H9 (cell line): Measurements from ENCODE around the gene PHLDB1. TPM values are rescaled to one million over a fixed set of nuclear protein-coding genes. Genes with fewer than 3 reads are reported as not detected.

Source experiments
- DNase-seq: peaks from one replicate; pipeline ENCODE4 v3.0.0-alpha.2; 2017
- H2AFZ ChIP-seq: one replicate; pipeline ENCODE4 v1.6.1; 2013; ENCODE audit warnings: mild to moderate bottlenecking, low read length, control low read depth, moderate library complexity
- H2AK5ac ChIP-seq: 2 replicates; pipeline ENCODE4 v1.6.1; 2013; ENCODE audit warnings: low read length, control low read depth, mixed read lengths; ENCODE audit not compliant: insufficient read length
- H2BK120ac ChIP-seq: one replicate; pipeline ENCODE4 v1.6.1; 2013; ENCODE audit warnings: low read depth, mild to moderate bottlenecking, low read length, control low read depth, inconsistent platforms; ENCODE audit not compliant: poor library complexity, severe bottlenecking
- H2BK12ac ChIP-seq: 2 replicates; pipeline ENCODE4 v1.6.1; 2013; ENCODE audit warnings: low read length, control low read depth, mixed read lengths, low read depth; ENCODE audit not compliant: insufficient read length
- H2BK15ac ChIP-seq: 2 replicates; pipeline ENCODE4 v1.6.1; 2013; ENCODE audit warnings: low read depth, low read length, control low read depth
- H2BK20ac ChIP-seq: one replicate; pipeline ENCODE4 v1.6.1; 2013; ENCODE audit warnings: low read depth, mild to moderate bottlenecking, low read length, control low read depth, inconsistent platforms; ENCODE audit not compliant: poor library complexity, severe bottlenecking
- H2BK5ac ChIP-seq: 2 replicates; pipeline ENCODE4 v1.6.1; 2013; ENCODE audit warnings: low read length, control low read depth, mixed read lengths; ENCODE audit not compliant: insufficient read length
- H3K14ac ChIP-seq: 2 replicates; pipeline ENCODE4 v1.6.1; 2013; ENCODE audit warnings: low read length, control low read depth; ENCODE audit not compliant: insufficient read depth
- H3K18ac ChIP-seq: 2 replicates; pipeline ENCODE4 v1.6.1; 2013; ENCODE audit warnings: low read depth, mild to moderate bottlenecking, mixed read lengths, low read length, control low read depth; ENCODE audit not compliant: insufficient read length
- H3K23ac ChIP-seq: 2 replicates; pipeline ENCODE4 v1.6.1; 2013; ENCODE audit warnings: low read length, control low read depth, mixed read lengths, low read depth; ENCODE audit not compliant: insufficient read length
- H3K23me2 ChIP-seq: 2 replicates; pipeline ENCODE4 v1.6.1; 2013; ENCODE audit warnings: low read depth, mild to moderate bottlenecking, mixed read lengths, low read length, control low read depth; ENCODE audit not compliant: insufficient read length, poor library complexity, severe bottlenecking
- H3K27ac ChIP-seq: 2 replicates; pipeline ENCODE4 v1.5.1; 2013; ENCODE audit warnings: low read length, control low read depth, mixed read lengths, low read depth; ENCODE audit not compliant: insufficient read length
- H3K27me3 ChIP-seq: 2 replicates; pipeline ENCODE4 v1.6.1; 2013; ENCODE audit warnings: low read length, control low read depth, inconsistent platforms; ENCODE audit not compliant: insufficient read depth
- H3K4ac ChIP-seq: 2 replicates; pipeline ENCODE4 v1.6.1; 2013; ENCODE audit warnings: low read depth, mild to moderate bottlenecking, control low read depth, inconsistent platforms, low read length, moderate library complexity
- H3K4me1 ChIP-seq: 2 replicates; pipeline ENCODE4 v1.6.1; 2013; ENCODE audit warnings: low read length, control low read depth, inconsistent platforms; ENCODE audit not compliant: insufficient read depth
- H3K4me2 ChIP-seq: 2 replicates; pipeline ENCODE4 v1.6.1; 2013; ENCODE audit warnings: low read length, control low read depth, mixed read lengths; ENCODE audit not compliant: insufficient read length, insufficient read depth
- H3K56ac ChIP-seq: 2 replicates; pipeline ENCODE4 v1.6.1; 2013; ENCODE audit warnings: low read depth, mild to moderate bottlenecking, mixed read lengths, low read length, control low read depth; ENCODE audit not compliant: insufficient read length
- H3K79me1 ChIP-seq: 2 replicates; pipeline ENCODE4 v1.6.1; 2013; ENCODE audit warnings: low read depth, mild to moderate bottlenecking, moderate library complexity, low read length, control low read depth, inconsistent platforms; ENCODE audit not compliant: insufficient read depth, poor library complexity, severe bottlenecking
- H3K79me2 ChIP-seq: 2 replicates; pipeline ENCODE4 v1.6.1; 2013; ENCODE audit warnings: low read length, control low read depth, inconsistent platforms; ENCODE audit not compliant: insufficient read depth
- H3K9ac ChIP-seq: 2 replicates; pipeline ENCODE4 v1.6.1; 2013; ENCODE audit warnings: low read length, control low read depth, mixed read lengths; ENCODE audit not compliant: insufficient read length; ENCODE audit errors: extremely low read depth
- H3K9me3 ChIP-seq: one replicate; pipeline ENCODE4 v1.6.1; 2013; ENCODE audit warnings: low read depth, low read length, inconsistent platforms; ENCODE audit not compliant: control insufficient read depth
- H3T11ph ChIP-seq: one replicate; pipeline ENCODE4 v1.6.1; 2013; ENCODE audit warnings: mild to moderate bottlenecking, low read length, control low read depth, inconsistent platforms
- H4K20me1 ChIP-seq: one replicate; pipeline ENCODE4 v1.6.1; 2013; ENCODE audit not compliant: control insufficient read depth, insufficient read length, insufficient read depth
- H4K5ac ChIP-seq: 2 replicates; pipeline ENCODE4 v1.6.1; 2013; ENCODE audit warnings: low read depth, mild to moderate bottlenecking, mixed read lengths, low read length, control low read depth; ENCODE audit not compliant: insufficient read length
- H4K8ac ChIP-seq: replicated peaks from 2 replicates; pipeline ENCODE4 v1.6.1; 2013; ENCODE audit warnings: low read length, control low read depth, mixed read lengths, low read depth; ENCODE audit not compliant: insufficient read length
- H4K91ac ChIP-seq: 2 replicates; pipeline ENCODE4 v1.6.1; 2013; ENCODE audit warnings: low read depth, mild to moderate bottlenecking, moderate library complexity, mixed read lengths, low read length, control low read depth; ENCODE audit not compliant: insufficient read length
- H3K27ac Mint-ChIP-seq, 3 experiments: 2 replicates in 2 of 3; 3 replicates in 1 of 3; pipeline ENCODE4 v1.8.0; 2020 to 2021; ENCODE audit warnings: mixed read lengths in 3 of 3, mild to moderate bottlenecking in 1 of 3, moderate library complexity in 1 of 3
- H3K27me3 Mint-ChIP-seq: 2 replicates; pipeline ENCODE4 v1.8.0; 2021; ENCODE audit warnings: low read depth, mild to moderate bottlenecking, moderate library complexity, mixed read lengths
- H3K36me3 Mint-ChIP-seq, 3 experiments: 2 replicates in 2 of 3; 3 replicates in 1 of 3; pipeline ENCODE4 v1.8.0; 2020 to 2021; ENCODE audit warnings: low read depth in 3 of 3, mixed read lengths in 3 of 3; ENCODE audit not compliant: insufficient read depth in 1 of 3
- H3K4me1 Mint-ChIP-seq, 2 experiments: 2 replicates each; pipeline ENCODE4 v1.8.0; 2020; ENCODE audit warnings: mixed read lengths in 2 of 2
- H3K4me3 Mint-ChIP-seq, 2 experiments: 2 replicates in 1 of 2; 3 replicates in 1 of 2; pipeline ENCODE4 v1.8.0; 2020 to 2021; ENCODE audit warnings: mild to moderate bottlenecking in 2 of 2, mixed read lengths in 2 of 2, moderate library complexity in 1 of 2
- H3K9me3 Mint-ChIP-seq, 2 experiments: 2 replicates in 1 of 2; 3 replicates in 1 of 2; pipeline ENCODE4 v1.8.0; 2020; ENCODE audit warnings: mild to moderate bottlenecking in 2 of 2, mixed read lengths in 2 of 2, moderate library complexity in 1 of 2
- WGBS: extraction: QIAGEN DNeasy Blood & Tissue Kit; methylation state at CpG from one replicate; pipeline ENCODE4 v1.1.7; 2013; ENCODE audit warnings: missing lambda C conversion rate, low lambda C conversion rate, mixed read lengths; ENCODE audit not compliant: insufficient read length; ENCODE audit errors: extremely low coverage; 5-methylcytosine and 5-hydroxymethylcytosine counted together
- total RNA-seq: library from RNA; stranded (reverse); gene quantifications from 2 replicates; pipeline ENCODE4 v1.2.1, GENCODE V29; 2021
- TF ChIP-seq, protein P1 (sequence below): fragments of 200-600 bp; sonication (generic); conservative IDR thresholded peaks from 3 replicates; pipeline ENCODE4 v1.8.0; 2021; ENCODE audit warnings: antibody characterized with exemption, mild to moderate bottlenecking

Gene PHLDB1
- total RNA-seq, 1 experiment from 2014 or later: 56.0 TPM

DNA sequence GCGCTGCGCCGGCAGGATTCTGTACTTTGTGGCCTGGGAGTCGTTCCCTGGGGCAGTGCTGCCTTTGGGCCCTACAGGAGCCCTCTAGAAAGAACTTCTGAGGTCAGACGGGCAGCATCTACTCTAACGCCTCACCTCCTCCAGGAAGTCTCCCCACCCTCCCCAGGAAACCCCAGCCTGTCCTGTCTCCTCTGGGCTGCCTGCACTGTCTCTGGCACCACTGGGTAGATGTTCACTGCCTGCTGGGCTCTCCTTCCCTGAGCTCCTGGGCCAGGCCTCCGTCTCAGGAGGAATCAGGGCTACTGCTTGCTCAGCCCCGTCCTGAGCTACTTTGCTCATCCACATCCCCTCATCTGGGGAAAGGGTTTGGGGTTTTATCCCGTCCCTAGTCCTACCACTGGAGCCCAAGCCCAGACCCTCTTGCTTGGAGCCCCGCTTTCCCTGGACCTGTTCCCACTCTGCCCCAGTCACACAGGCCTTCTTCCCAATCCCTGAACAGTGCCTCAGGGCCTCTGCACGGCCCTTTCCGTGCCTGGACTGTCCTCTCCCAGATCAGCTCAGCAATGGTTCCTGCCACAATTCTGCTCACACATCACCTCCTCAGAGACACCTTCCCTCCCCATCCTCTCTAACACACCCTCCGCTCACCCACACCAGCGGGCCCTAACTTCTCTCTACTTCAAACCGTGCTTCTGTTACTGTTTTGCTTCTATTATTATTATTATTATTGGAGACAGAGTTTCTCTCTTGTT is 83.3 kb downstream of the PHLDB1 start:
- peaks cover 0 to 4% (median 0%) of the 10 kb centered on the region in 3 experiments; a peak in 2 of 7 replicates for H3K36me3 Mint-ChIP-seq
- H3K4me1 ChIP-seq: peaks cover 3% of the 10 kb centered on the region; the same call in 1 of the 2 replicates
- no peak overlapping the region for H3K18ac ChIP-seq
- H2AK5ac ChIP-seq: no peak overlapping the region
- H4K91ac ChIP-seq: no peak overlapping the region
- peak overlapping the region in 2 of 3 experiments; percentile 85 to 93; a peak in 5 of 7 replicates for H3K27ac Mint-ChIP-seq
- no peak overlapping the region for H2BK20ac ChIP-seq
- no peaks in the 10 kb centered on the region; the same call in 1 of the 2 replicates for H3K27me3 Mint-ChIP-seq
- no peaks in the 10 kb centered on the region for H3K79me1 ChIP-seq
- H3K4ac ChIP-seq: no peak overlapping the region
- no peak for DNase-seq
- H4K8ac ChIP-seq: no peak overlapping the region
- no peak overlapping the region for H3K56ac ChIP-seq
- peaks cover 3% of the 10 kb centered on the region for H3K23me2 ChIP-seq
- peaks cover 0 to 3% of the 10 kb centered on the region in 2 experiments; a peak in 1 of 5 replicates for H3K9me3 Mint-ChIP-seq
- no peaks in the 10 kb centered on the region for H3K79me2 ChIP-seq
- H3K4me3 Mint-ChIP-seq: peak overlapping the region in 1 of 2 experiments; percentile 24; a peak in 2 of 5 replicates
- no peak overlapping the region for H2BK5ac ChIP-seq
- no peak overlapping the region for H2AFZ ChIP-seq
- H3K9ac ChIP-seq: no peak overlapping the region
- H3K27ac ChIP-seq: no peak overlapping the region
- no peak overlapping the region; the same call in 1 of the 2 replicates for H3K14ac ChIP-seq
- no peak overlapping the region for H2BK15ac ChIP-seq
- no peaks in the 10 kb centered on the region for H4K20me1 ChIP-seq
- H3K4me2 ChIP-seq: no peak overlapping the region
- no peak overlapping the region for H3K23ac ChIP-seq
- no peaks in the 10 kb centered on the region for H3K9me3 ChIP-seq
- no CpG with 5 or more reads among the region's 15 CpGs for WGBS
- no peaks in the 10 kb centered on the region for H3K27me3 ChIP-seq
- H3T11ph ChIP-seq: no peak overlapping the region
- H2BK12ac ChIP-seq: no peak overlapping the region
- no peak overlapping the region for H4K5ac ChIP-seq
- TF ChIP-seq, protein P1, sequence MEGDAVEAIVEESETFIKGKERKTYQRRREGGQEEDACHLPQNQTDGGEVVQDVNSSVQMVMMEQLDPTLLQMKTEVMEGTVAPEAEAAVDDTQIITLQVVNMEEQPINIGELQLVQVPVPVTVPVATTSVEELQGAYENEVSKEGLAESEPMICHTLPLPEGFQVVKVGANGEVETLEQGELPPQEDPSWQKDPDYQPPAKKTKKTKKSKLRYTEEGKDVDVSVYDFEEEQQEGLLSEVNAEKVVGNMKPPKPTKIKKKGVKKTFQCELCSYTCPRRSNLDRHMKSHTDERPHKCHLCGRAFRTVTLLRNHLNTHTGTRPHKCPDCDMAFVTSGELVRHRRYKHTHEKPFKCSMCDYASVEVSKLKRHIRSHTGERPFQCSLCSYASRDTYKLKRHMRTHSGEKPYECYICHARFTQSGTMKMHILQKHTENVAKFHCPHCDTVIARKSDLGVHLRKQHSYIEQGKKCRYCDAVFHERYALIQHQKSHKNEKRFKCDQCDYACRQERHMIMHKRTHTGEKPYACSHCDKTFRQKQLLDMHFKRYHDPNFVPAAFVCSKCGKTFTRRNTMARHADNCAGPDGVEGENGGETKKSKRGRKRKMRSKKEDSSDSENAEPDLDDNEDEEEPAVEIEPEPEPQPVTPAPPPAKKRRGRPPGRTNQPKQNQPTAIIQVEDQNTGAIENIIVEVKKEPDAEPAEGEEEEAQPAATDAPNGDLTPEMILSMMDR: no peak
- peaks cover 36 to 38% of the 10 kb centered on the region in 2 experiments for H3K4me1 Mint-ChIP-seq
- H2BK120ac ChIP-seq: no peak overlapping the region
